HEK293 (cell line): Measurements from ENCODE around the gene PAK4.

Experiments
- GFI1B ChIP-seq: fragments of 450-650 bp; formaldehyde crosslinking; IDR thresholded peaks from 2 replicates; pipeline ENCODE4 v1.5.1; 2016; ENCODE audit warnings: missing biosample characterization, missing genetic modification characterization
- GLIS1 ChIP-seq: fragments of 450-650 bp; formaldehyde crosslinking; IDR thresholded peaks from 2 replicates; pipeline ENCODE4 v1.5.1; 2016; ENCODE audit warnings: missing biosample characterization, missing genetic modification characterization
- HOXC10 ChIP-seq: sonication (generic); formaldehyde crosslinking; IDR thresholded peaks from 2 replicates; pipeline ENCODE4 v1.8.1; 2023; ENCODE audit warnings: mild to moderate bottlenecking, missing genetic modification reagents
- KLF1 ChIP-seq: fragments of 450-650 bp; formaldehyde crosslinking; IDR thresholded peaks from 2 replicates; pipeline ENCODE4 v1.5.1; 2016; ENCODE audit warnings: missing biosample characterization, missing genetic modification characterization
- TCF7L2 ChIP-seq: IDR thresholded peaks from 2 replicates; pipeline ENCODE4 v1.6.1; 2011; ENCODE audit warnings: low read depth, mild to moderate bottlenecking, inconsistent platforms, low read length, moderate library complexity, borderline replicate concordance
- ZFHX2 ChIP-seq: fragments of 450-650 bp; formaldehyde crosslinking; conservative IDR thresholded peaks from 2 replicates; pipeline ENCODE4 v1.5.1; 2016; ENCODE audit warnings: missing biosample characterization, missing genetic modification characterization
- ZNF157 ChIP-seq: fragments of 450-650 bp; formaldehyde crosslinking; IDR thresholded peaks from 2 replicates; pipeline ENCODE4 v1.5.1; 2016; ENCODE audit warnings: missing biosample characterization, missing genetic modification characterization
- ZNF169 ChIP-seq: fragments of 450-650 bp; formaldehyde crosslinking; IDR thresholded peaks from 2 replicates; pipeline ENCODE4 v1.5.1; 2016; ENCODE audit warnings: missing biosample characterization, missing genetic modification characterization
- ZNF2 ChIP-seq: fragments of 450-650 bp; formaldehyde crosslinking; IDR thresholded peaks from 2 replicates; pipeline ENCODE4 v1.5.1; 2016; ENCODE audit warnings: missing biosample characterization, missing genetic modification characterization
- ZNF239 ChIP-seq: fragments of 450-650 bp; formaldehyde crosslinking; IDR thresholded peaks from 2 replicates; pipeline ENCODE4 v1.5.1; 2016; ENCODE audit warnings: missing biosample characterization, missing genetic modification characterization
- ZNF24 ChIP-seq: fragments of 450-650 bp; formaldehyde crosslinking; IDR thresholded peaks from 2 replicates; pipeline ENCODE4 v1.5.1; 2016; ENCODE audit warnings: missing biosample characterization, missing genetic modification characterization
- ZNF292 ChIP-seq: fragments of 450-650 bp; formaldehyde crosslinking; IDR thresholded peaks from 2 replicates; pipeline ENCODE4 v1.5.1; 2016; ENCODE audit warnings: low read depth, missing biosample characterization, missing genetic modification characterization, borderline replicate concordance
- ZNF37A ChIP-seq: fragments of 450-650 bp; IDR thresholded peaks from 2 replicates; pipeline ENCODE4 v1.5.1; 2018; ENCODE audit warnings: missing biosample characterization, missing genetic modification characterization
- ZNF416 ChIP-seq: fragments of 450-650 bp; formaldehyde crosslinking; IDR thresholded peaks from 2 replicates; pipeline ENCODE4 v1.5.1; 2016; ENCODE audit warnings: missing biosample characterization, missing genetic modification characterization
- ZNF571 ChIP-seq: fragments of 450-650 bp; formaldehyde crosslinking; IDR thresholded peaks from 2 replicates; pipeline ENCODE4 v1.5.0; 2017; ENCODE audit warnings: missing biosample characterization, missing genetic modification characterization
- ZNF585B ChIP-seq: fragments of 450-650 bp; formaldehyde crosslinking; IDR thresholded peaks from 2 replicates; pipeline ENCODE4 v1.5.1; 2016; ENCODE audit warnings: missing biosample characterization, missing genetic modification characterization
- ZNF596 ChIP-seq: fragments of 450-650 bp; IDR thresholded peaks from 2 replicates; pipeline ENCODE4 v1.5.0; 2018; ENCODE audit warnings: missing biosample characterization, mild to moderate bottlenecking, missing genetic modification characterization, moderate library complexity
- ZNF621 ChIP-seq: fragments of 450-650 bp; formaldehyde crosslinking; IDR thresholded peaks from 2 replicates; pipeline ENCODE4 v1.5.1; 2017; ENCODE audit warnings: missing biosample characterization, missing genetic modification characterization
- ZNF623 ChIP-seq: fragments of 450-650 bp; formaldehyde crosslinking; IDR thresholded peaks from 2 replicates; pipeline ENCODE4 v1.5.1; 2016; ENCODE audit warnings: missing biosample characterization, missing genetic modification characterization
- ZNF626 ChIP-seq: fragments of 450-650 bp; sonication (Bioruptor Pico); formaldehyde crosslinking; IDR thresholded peaks from 2 replicates; pipeline ENCODE4 v1.5.1; 2018; ENCODE audit warnings: missing biosample characterization, missing genetic modification characterization, inconsistent platforms
- ZNF664 ChIP-seq: fragments of 450-650 bp; formaldehyde crosslinking; IDR thresholded peaks from 2 replicates; pipeline ENCODE4 v1.5.1; 2016; ENCODE audit warnings: missing biosample characterization, missing genetic modification characterization
- ZSCAN16 ChIP-seq: fragments of 450-650 bp; formaldehyde crosslinking; IDR thresholded peaks from 2 replicates; pipeline ENCODE4 v1.5.1; 2016; ENCODE audit warnings: missing biosample characterization, missing genetic modification characterization
- ZSCAN30 ChIP-seq: fragments of 450-650 bp; IDR thresholded peaks from 2 replicates; pipeline ENCODE4 v1.5.1; 2018; ENCODE audit warnings: missing biosample characterization, mild to moderate bottlenecking, missing genetic modification characterization, moderate library complexity
- ZXDB ChIP-seq: fragments of 450-650 bp; formaldehyde crosslinking; IDR thresholded peaks from 2 replicates; pipeline ENCODE4 v1.5.1; 2016; ENCODE audit warnings: missing biosample characterization, missing genetic modification characterization
- TF ChIP-seq, protein P1 (sequence below): fragments of 450-650 bp; formaldehyde crosslinking; IDR thresholded peaks from 2 replicates; pipeline ENCODE4 v1.5.1; 2017; ENCODE audit warnings: missing biosample characterization, missing genetic modification characterization
- TF ChIP-seq, protein P2 (sequence below): fragments of 450-650 bp; formaldehyde crosslinking; IDR thresholded peaks from 2 replicates; pipeline ENCODE4 v1.5.1; 2016; ENCODE audit warnings: missing biosample characterization, missing genetic modification characterization, borderline replicate concordance
- TF ChIP-seq, protein P3 (sequence below): fragments of 450-650 bp; formaldehyde crosslinking; IDR thresholded peaks from 2 replicates; pipeline ENCODE4 v1.5.1; 2016; ENCODE audit warnings: missing biosample characterization, missing genetic modification characterization
- TF ChIP-seq, protein P4 (sequence below): fragments of 450-650 bp; formaldehyde crosslinking; IDR thresholded peaks from 2 replicates; pipeline ENCODE4 v1.5.1; 2016; ENCODE audit warnings: missing biosample characterization, missing genetic modification characterization
- TF ChIP-seq, protein P5 (sequence below): fragments of 450-650 bp; formaldehyde crosslinking; IDR thresholded peaks from 2 replicates; pipeline ENCODE4 v1.5.1; 2016; ENCODE audit warnings: missing biosample characterization, missing genetic modification characterization
- TF ChIP-seq, protein P6 (sequence below): fragments of 450-650 bp; formaldehyde crosslinking; IDR thresholded peaks from 2 replicates; pipeline ENCODE4 v1.5.1; 2017; ENCODE audit warnings: missing biosample characterization, mild to moderate bottlenecking, missing genetic modification characterization, moderate library complexity

PAK4 gene

DNA sequence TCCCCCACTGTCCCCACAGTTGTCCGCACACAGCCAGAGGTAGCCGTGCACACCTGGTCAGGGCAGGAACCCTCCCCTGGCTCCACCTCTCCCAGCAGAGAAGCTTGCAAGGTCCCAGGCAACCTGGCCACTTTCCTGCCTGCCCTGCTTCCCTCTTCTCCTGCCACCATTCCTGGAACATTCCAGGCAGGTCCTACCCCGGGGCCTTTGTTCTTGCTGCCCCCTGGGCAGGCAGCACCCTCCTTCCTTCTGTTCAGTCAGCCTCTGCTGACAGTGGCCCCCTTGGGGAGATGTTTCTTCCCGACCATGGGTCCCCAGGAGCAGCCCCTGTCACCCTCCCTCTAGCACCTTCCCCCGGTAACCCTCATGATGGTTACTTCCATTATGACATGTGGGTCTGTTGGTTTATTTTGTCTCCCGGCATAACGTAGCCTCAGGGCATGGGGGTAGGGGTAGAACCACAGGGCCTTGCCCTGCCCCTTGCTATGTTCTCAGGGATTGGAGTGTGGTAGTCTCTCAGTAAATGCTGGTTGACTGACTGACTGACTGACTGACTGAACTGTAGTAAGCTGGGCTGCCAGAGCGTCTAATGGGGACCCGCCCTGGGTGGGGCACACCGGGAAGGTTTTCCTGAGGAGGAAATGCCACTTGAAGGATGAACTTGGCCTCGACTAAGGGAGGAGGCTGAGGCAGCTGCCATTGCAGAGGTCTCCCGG, 10.8 kb downstream of the PAK4 start (continued):
- TF ChIP-seq ZNF585B (no peak), TCF7L2 (no peak), KLF1 (tag by site-specific recombination) (peak; percentile 99), ZNF24 (no peak), GFI1B (tag by site-specific recombination) (no peak), ZNF621 (0 out of 2 replicates have a peak, but pooled peaks have one; percentile 3), ZNF2 (tag by site-specific recombination) (no peak), ZNF239 (tag by site-specific recombination) (no peak), ZXDB (no peak), ZSCAN30 (tag by site-specific recombination) (no peak), ZNF416 (tag by site-specific recombination) (no peak), ZNF292 (tag by site-specific recombination) (no peak), ZNF626 (tag by site-specific recombination) (no peak), GLIS1 (peak; percentile 74), ZNF664 (tag by site-specific recombination) (peak; percentile 81), ZNF169 (tag by site-specific recombination) (no peak), ZNF571 (tag by site-specific recombination) (no peak), ZFHX2 (tag by site-specific recombination) (no peak), ZSCAN16 (tag by site-specific recombination) (no peak), ZNF37A (tag by site-specific recombination) (no peak), ZNF596 (tag by site-specific recombination) (no peak), ZNF623 (peak; percentile 76), ZNF157 (tag by site-specific recombination) (no peak), HOXC10 (no peak)
- TF ChIP-seq, protein P1, sequence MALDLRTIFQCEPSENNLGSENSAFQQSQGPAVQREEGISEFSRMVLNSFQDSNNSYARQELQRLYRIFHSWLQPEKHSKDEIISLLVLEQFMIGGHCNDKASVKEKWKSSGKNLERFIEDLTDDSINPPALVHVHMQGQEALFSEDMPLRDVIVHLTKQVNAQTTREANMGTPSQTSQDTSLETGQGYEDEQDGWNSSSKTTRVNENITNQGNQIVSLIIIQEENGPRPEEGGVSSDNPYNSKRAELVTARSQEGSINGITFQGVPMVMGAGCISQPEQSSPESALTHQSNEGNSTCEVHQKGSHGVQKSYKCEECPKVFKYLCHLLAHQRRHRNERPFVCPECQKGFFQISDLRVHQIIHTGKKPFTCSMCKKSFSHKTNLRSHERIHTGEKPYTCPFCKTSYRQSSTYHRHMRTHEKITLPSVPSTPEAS (tag by site-specific recombination) = no peak
- TF ChIP-seq, protein P2, sequence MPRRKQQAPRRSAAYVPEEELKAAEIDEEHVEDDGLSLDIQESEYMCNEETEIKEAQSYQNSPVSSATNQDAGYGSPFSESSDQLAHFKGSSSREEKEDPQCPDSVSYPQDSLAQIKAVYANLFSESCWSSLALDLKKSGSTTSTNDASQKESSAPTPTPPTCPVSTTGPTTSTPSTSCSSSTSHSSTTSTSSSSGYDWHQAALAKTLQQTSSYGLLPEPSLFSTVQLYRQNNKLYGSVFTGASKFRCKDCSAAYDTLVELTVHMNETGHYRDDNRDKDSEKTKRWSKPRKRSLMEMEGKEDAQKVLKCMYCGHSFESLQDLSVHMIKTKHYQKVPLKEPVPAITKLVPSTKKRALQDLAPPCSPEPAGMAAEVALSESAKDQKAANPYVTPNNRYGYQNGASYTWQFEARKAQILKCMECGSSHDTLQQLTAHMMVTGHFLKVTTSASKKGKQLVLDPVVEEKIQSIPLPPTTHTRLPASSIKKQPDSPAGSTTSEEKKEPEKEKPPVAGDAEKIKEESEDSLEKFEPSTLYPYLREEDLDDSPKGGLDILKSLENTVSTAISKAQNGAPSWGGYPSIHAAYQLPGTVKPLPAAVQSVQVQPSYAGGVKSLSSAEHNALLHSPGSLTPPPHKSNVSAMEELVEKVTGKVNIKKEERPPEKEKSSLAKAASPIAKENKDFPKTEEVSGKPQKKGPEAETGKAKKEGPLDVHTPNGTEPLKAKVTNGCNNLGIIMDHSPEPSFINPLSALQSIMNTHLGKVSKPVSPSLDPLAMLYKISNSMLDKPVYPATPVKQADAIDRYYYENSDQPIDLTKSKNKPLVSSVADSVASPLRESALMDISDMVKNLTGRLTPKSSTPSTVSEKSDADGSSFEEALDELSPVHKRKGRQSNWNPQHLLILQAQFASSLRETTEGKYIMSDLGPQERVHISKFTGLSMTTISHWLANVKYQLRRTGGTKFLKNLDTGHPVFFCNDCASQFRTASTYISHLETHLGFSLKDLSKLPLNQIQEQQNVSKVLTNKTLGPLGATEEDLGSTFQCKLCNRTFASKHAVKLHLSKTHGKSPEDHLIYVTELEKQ (tag by site-specific recombination) = no peak
- TF ChIP-seq, protein P3, sequence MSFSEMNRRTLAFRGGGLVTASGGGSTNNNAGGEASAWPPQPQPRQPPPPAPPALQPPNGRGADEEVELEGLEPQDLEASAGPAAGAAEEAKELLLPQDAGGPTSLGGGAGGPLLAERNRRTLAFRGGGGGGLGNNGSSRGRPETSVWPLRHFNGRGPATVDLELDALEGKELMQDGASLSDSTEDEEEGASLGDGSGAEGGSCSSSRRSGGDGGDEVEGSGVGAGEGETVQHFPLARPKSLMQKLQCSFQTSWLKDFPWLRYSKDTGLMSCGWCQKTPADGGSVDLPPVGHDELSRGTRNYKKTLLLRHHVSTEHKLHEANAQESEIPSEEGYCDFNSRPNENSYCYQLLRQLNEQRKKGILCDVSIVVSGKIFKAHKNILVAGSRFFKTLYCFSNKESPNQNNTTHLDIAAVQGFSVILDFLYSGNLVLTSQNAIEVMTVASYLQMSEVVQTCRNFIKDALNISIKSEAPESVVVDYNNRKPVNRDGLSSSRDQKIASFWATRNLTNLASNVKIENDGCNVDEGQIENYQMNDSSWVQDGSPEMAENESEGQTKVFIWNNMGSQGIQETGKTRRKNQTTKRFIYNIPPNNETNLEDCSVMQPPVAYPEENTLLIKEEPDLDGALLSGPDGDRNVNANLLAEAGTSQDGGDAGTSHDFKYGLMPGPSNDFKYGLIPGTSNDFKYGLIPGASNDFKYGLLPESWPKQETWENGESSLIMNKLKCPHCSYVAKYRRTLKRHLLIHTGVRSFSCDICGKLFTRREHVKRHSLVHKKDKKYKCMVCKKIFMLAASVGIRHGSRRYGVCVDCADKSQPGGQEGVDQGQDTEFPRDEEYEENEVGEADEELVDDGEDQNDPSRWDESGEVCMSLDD (tag by site-specific recombination) = no peak
- TF ChIP-seq, protein P4, sequence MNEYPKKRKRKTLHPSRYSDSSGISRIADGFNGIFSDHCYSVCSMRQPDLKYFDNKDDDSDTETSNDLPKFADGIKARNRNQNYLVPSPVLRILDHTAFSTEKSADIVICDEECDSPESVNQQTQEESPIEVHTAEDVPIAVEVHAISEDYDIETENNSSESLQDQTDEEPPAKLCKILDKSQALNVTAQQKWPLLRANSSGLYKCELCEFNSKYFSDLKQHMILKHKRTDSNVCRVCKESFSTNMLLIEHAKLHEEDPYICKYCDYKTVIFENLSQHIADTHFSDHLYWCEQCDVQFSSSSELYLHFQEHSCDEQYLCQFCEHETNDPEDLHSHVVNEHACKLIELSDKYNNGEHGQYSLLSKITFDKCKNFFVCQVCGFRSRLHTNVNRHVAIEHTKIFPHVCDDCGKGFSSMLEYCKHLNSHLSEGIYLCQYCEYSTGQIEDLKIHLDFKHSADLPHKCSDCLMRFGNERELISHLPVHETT (tag by site-specific recombination) = no peak
- TF ChIP-seq, protein P5, sequence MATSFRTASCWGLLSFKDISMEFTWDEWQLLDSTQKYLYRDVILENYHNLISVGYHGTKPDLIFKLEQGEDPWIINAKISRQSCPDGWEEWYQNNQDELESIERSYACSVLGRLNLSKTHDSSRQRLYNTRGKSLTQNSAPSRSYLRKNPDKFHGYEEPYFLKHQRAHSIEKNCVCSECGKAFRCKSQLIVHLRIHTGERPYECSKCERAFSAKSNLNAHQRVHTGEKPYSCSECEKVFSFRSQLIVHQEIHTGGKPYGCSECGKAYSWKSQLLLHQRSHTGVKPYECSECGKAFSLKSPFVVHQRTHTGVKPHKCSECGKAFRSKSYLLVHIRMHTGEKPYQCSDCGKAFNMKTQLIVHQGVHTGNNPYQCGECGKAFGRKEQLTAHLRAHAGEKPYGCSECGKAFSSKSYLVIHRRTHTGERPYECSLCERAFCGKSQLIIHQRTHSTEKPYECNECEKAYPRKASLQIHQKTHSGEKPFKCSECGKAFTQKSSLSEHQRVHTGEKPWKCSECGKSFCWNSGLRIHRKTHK = no peak
- TF ChIP-seq, protein P6, sequence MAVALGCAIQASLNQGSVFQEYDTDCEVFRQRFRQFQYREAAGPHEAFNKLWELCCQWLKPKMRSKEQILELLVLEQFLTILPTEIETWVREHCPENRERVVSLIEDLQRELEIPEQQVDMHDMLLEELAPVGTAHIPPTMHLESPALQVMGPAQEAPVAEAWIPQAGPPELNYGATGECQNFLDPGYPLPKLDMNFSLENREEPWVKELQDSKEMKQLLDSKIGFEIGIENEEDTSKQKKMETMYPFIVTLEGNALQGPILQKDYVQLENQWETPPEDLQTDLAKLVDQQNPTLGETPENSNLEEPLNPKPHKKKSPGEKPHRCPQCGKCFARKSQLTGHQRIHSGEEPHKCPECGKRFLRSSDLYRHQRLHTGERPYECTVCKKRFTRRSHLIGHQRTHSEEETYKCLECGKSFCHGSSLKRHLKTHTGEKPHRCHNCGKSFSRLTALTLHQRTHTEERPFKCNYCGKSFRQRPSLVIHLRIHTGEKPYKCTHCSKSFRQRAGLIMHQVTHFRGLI (tag by site-specific recombination) = no peak
